DMS114 treated with DMSO at 0.1 percent for 48 hours (cell line): ENCODE measurements around the gene CISTR.
"Not testable (repeated sequence)": the region's sequence is repeated elsewhere in the genome, so short reads cannot be mapped to it uniquely, and the experiment has no call there.

Experiments used
- DNase-seq: peaks from one replicate; lab custom pipeline; 2025; ENCODE audit not compliant: unreplicated experiment; lab: John Stamatoyannopoulos, UW

Gene CISTR

DNA sequence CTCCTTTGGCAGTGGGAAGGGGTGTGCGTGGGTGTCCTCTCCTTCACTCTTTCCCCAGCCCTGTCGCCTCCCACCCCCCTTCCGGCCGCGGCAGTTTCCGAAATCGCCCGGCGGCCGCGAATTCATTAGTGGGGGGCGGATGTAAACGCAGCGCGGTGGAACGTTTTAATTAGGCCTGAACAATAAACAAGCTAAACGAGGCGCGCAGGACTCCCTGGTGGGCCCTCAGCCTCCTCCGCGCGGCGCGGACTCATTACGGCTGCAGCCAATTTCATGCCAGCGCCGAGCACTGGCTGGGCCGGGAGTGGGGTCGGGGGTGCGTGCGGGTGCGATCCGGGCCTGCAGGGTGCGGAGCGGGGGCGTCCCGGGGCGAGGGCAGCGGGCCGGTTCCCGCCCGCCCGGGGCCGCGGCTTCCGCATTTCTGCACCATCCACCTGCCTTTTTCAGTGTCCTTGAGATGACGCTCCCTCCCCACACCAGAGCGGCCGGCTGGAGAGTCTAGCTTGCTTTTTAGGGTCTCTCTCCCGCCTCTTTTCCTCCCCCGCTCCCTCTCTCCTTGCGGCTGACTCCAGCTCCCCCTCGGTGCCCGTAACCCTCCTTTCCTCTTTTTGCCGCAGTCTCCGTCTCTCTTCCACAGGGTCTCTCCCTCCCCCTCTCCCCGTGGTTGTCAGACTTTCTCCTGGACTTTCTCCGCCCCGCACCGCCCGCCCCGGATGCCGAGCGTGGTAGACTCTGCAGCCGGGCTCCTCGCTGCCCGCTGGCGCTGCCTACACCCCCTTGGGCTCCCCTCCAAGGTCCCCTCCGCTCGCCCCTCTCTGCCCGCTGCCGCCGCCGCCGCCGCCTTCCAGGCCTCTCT is at the start of gene CISTR:
TSS of gene CISTR (minus strand) at position 644 of the 856 bp plus-strand sequence.
- DNase-seq: no peak

GRCh38 chr12:53798575-53798974 is 46.8 kb upstream of the CISTR start:
- DNase-seq: no peak

GRCh38 chr12:53795927-53796326 is 44.1 kb upstream of the CISTR start:
- no peak for DNase-seq

DNA sequence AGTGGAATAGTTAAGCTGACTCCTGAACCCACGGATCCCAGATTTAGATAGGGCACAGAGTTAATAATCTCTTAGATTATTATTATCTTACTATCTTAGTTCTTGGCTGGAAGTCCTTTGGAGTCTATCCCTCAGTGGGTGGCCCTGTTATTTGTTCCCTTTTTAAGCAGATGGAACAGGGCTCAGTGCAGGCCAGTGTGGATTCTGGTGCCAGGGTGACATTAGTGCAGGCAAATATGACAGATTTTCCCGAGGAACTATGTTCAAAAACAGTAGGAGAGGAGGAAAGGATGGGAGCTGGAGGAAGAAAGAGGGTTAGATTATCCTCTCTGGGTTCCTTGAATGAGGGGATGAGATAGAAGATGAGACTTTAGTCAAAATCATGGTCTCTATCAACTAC is 41.4 kb upstream of the CISTR start:
- DNase-seq: no peak

- no peak for DNase-seq
These were observed 40.1 kb upstream of the CISTR start for GRCh38 chr12:53791735-53792326.

GRCh38 chr12:53789570-53789969 is 37.8 kb upstream of the CISTR start:
- no peak for DNase-seq

DNA sequence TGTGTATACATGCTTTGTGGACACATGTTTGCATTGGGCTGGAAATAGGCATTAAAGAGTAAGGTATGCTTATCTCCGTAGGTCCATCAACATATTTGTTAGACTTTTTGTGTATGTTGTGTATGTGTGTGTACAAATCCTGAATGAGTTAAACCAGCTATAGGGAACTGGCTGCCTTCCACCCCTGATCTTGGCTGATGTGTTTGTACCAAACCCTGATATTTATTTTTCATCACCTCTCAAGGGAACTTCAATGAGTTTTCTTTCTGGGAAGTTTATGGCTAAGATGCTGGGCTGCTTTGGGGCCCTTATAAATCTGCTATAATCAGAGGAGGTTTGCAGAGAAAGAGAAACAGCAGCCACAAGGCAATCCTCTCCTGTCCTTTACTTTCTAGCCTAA is 37.1 kb upstream of the CISTR start:
- DNase-seq: no peak

DNA sequence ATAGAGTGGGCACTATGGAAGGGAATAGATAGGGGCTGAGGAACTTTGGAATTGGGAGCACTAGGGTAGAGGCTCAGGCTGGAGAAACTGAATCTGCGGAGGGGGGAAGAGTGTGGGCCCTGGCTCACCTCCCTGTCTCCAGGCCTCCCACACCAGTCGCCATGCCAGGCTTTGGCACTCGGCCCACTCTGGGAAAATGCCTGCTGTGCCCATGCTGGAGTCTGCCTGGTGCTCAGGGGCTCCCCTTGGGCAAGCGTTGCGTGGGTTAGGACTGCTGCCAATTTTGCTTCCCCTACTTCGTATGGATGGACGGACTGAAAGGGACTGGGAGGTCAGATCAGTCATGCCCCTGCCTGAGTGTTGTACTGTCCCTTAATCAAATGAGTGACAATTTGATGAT is 34.6 kb upstream of the CISTR start:
- no peak for DNase-seq

DNA sequence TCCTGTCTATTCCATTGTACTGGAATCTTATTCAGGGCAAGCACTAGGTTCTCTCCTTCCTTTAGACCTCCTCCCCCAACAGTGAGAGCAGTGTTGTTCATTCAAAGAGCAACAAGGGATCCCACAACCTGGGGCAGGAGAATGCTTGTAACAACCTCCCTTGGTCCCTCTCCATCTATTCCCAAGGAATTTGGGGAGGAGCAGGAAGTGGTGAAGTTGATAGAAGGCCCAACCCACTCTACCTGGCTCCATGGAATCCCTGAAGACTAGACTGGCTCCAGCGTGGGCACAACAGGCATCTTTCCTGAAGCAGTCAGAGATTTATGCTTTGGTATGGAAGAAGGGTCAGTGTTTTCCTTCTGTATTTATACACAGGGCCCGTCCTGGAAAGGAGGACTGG is 33.4 kb upstream of the CISTR start:
- DNase-seq: no peak

DNA sequence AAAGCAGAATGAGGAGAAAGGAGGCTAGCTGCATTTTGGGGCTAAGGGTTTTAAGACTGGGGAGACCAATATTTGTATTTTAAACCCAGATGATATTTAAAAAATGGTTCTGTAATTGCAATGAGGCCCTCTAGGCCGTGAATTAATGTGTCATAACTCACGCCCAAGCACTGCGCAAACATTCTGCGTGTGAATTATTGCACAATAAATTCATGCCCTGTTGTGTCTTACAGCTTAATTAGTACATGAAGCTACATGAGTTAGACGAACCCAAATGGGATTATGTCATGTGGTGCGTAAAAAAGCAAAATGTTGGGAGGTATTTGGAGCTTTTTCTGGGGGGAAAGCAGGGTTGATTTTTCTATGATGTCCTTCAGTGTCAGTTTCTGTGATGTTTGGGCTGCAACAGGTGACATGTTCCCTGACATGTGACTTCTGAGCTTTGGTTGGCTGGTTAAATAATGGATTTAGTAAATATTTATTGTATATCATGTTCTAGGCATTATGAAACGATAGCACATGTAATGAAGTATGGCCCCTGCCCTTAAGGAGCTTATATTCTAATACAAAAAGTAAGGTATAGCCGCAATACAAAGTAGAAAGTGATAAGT is 30.4 kb upstream of the CISTR start:
- DNase-seq: no peak

- no peak for DNase-seq
These were observed 29.5 kb upstream of the CISTR start for GRCh38 chr12:53781228-53781801.

GRCh38 chr12:53780323-53780722 is 28.5 kb upstream of the CISTR start:
- DNase-seq: no peak

GRCh38 chr12:53779679-53780078 is 27.9 kb upstream of the CISTR start:
- not testable (repeated sequence) for DNase-seq

DNA sequence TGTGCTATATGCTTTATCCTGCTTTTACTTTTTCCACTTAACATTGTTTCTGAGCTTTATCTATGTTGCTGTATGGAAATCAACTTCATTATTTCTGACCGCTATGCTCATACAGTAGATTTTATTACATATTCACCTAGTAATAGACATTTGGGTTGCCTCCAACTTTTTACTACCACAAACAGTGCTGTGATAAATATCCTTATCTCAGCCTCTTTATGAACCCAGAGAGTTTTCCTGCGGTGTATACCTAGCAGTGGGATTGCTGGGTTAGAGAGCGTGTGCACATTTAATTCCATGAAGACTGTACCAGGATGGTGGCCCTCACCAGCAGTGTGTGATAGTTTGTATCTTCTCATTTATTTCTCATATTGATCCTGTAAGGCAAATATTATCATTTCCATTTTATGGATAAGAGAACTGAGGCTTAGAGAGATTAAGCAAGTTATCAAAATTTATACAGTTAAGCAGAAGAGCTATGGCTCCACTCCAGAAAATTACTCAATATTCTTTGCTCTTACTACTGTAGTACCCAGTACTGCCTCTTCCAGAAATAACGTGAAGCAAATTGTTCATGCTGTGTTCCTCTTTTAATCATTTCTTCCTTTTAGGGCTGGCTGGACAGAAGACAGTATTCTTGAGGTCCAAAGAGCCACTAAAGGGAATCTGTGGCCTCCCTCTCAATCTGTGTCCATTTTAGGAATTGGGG is 26.3 kb upstream of the CISTR start:
- DNase-seq: no peak

GRCh38 chr12:53777412-53777811 is 25.6 kb upstream of the CISTR start:
- DNase-seq: no peak

GRCh38 chr12:53776872-53777271 is 25.1 kb upstream of the CISTR start:
- DNase-seq: no peak

DNA sequence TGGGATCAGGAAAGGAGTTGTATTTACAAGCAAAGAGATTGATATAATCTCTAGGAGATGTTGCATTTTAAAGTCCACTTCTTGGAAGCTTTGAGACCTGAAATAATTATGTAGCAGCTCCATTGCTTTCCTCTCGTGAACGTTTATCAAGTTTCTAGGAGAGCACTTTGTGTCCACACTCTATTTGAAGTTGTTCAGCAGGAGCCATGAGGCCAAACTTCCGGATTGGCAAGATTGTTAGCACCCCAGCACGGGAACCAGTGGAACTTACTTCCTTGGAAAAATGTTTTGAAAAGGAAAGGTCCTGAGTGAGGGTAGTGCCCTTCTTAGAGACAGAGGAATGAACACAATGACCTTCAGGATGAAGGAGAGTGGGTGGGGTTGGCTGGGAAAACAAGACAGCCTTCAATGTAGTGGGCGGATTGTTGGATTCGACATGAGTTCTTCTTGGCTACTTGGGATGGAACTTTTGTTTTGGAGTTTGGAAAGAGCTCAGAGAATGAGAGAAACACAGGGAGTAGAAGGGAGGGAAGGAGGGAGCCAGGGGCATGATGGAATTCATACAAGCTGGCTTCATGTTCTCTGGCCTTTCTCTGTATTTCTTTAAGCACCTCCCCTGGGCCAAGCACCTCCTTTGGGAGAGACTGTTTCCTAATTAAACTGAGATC is 23.8 kb upstream of the CISTR start:
- no peak for DNase-seq

DNA sequence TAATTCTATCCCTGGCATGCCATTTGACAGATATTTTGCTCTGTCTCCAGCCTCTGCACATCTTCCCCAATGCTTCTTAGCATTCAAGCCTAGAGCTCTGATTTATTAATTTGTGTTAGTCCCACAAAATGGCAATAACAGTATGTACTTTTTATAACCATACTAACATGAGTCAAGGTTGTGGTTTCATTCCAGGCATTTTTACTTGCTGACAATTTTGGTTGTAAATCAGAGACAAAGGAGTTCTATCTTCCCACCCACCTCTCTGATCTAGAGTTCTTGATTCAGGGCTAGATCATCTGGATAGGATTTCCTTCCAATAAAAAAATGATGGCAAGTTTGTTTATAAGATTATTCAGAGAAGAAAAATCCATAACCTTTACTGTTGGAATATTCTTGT is 18.5 kb upstream of the CISTR start:
- no peak for DNase-seq

GRCh38 chr12:53768976-53769375 is 17.2 kb upstream of the CISTR start:
- DNase-seq: no peak

- no peak for DNase-seq
These were observed 15.1 kb upstream of the CISTR start for GRCh38 chr12:53766881-53767280.

GRCh38 chr12:53765891-53766290 is 14.1 kb upstream of the CISTR start:
- no peak for DNase-seq
